CD4-positive, alpha-beta T cell treated with Interleukin-4 for 4 hours (primary cell): ENCODE measurements around the gene AUTS2.
"Not testable (repeated sequence)": the region's sequence is repeated elsewhere in the genome, so short reads cannot be mapped to it uniquely, and the experiment has no call there.

ENCODE experiments used
- DNase-seq: peaks from one replicate; pipeline ENCODE4 v3.0.0-alpha.2; 2020

The AUTS2 gene

GRCh38 chr7:70578131-70578530 lies 979.9 kb downstream of the AUTS2 start:
- no peak for DNase-seq

DNA sequence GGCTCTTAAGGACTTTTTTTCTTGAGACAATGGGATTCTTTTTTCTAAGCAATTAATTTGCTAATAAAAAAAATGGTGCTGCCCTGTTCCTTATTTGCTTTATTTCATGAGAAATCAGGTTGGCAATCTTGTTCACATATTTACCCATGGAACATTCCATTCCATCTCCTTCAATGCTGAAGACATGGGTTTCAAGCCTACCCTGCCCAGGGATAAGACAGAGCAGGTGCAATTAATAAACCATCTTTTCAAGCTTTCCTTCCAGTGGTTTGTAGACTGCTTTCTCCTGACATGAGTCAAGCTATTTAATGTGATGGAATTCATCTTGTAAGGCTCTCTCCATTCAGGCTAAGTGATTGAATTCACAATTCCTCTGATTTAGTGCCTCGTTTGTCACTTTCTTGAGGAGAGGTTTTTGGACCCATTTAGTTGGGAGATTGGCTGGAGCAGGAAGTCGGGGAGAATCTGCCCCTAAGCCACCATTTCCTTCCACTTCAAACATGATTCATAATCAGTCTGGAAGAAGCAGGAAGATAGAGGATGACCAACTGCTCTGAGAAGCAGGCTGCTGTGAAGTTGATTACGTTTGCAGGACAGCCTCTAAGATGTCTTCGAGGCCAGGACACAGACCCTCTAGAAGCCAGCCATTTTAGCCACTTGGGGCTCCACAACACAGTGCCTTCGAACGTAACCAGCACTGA lies 981.3 kb downstream of the AUTS2 start:
- DNase-seq = no peak

- no peak for DNase-seq
These were observed 981.9 kb downstream of the AUTS2 start for GRCh38 chr7:70580161-70580560.

DNA sequence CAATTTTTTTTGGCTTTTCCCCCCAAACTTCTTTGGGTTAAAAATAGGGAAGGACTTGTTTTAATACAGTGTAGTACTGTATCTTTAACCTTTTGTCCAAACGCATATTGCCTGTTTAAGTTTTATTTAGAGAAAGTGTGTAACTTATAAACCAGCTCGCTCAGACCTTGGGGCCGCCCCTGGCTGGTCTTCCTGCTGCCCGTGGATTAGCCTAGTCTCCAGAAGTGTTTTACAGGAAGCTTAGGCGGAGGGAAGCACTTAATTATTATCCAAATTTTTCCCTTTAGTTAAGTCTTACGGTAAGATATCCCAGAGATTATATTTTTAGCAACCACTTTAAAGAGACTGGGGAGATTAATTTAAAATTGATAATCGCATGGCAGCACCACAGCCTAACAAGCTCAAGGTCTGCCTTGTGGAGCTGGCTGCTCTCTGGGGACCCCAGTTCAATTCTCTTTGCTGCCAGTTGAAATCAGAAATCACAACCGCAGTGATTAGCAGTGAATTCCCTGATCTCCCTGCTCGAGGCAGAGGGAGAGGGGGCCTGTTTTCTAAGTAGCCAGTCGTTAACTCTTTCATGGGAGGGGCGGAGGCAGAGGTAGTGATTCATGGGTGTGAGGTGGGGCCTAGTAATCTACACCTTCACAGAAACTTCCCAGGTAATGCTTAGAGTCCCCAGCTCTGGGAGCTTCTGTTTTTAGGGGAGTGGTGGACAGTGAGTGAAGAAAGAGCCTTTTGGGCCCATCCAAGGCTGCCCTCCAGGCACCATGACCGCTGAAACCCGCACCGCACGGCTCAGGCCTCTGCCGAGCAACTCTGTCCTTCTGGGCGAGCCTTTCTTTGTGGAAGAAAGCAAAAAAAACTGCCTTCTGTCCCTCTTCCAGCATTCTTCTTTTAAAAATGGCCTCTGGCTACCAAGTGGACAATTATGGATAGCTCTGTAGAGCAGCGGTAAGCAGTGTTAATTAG lies 984.9 kb downstream of the AUTS2 start:
- no peak for DNase-seq

GRCh38 chr7:70583965-70584883 lies 985.9 kb downstream of the AUTS2 start:
- no peak for DNase-seq

- no peak for DNase-seq
These were observed 986.8 kb downstream of the AUTS2 start for GRCh38 chr7:70585071-70585470.

DNA sequence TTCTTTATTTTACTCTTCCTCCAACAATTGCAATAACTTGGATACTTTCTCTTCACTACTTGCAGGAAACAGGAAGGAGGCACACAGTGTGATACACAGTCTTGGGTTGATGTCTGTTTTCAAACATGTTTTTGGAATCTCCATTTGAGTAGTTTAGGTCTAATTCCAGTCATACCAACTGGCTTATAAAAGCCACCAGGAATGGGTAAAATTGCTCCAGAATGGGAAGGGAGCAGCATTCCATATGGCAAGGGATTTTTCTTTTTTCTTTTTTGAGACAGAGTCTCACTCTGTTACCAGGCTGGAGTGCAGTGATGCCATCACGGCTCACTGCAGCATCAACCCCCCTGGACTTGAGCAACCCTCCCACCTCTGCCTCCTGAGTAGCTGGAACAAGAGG lies 988.5 kb downstream of the AUTS2 start:
- DNase-seq = no peak

GRCh38 chr7:70587739-70588138 lies 989.5 kb downstream of the AUTS2 start:
- no peak for DNase-seq

DNA sequence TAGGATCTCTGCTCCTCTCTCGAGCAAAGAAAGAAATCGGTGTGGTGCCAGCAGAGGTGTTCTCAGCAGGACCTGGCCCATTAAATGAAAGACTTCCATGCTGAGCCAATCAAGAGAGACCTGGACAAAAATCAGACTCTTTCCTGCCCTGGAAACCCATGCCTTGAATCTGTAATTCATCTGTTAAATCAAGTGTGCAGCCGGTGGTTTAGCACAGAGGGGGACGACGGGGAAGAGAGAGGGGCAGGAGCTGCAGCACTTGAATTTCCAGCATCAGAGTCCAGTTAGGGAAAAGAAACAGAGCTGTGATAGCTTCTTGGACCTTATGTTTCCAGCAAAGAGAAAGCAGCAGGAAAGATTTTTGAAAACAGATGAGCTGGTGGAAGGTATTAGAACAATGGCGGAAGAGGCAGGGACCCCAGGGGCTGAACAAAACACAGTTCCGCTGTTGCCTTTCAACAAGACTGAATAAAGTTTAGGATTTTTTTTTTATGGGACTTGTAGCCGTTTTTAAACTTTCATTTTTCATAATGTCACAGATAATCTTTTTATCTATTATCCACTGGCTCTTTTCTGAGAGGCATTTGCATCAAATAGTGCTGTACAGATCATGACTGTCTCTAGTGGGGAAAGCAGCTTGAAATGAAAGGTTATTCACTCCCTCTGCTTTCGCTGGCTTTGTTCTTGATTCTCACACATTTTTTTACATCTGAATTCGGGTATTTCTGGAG lies 990.1 kb downstream of the AUTS2 start:
- no peak for DNase-seq

GRCh38 chr7:70589010-70589409 lies 990.7 kb downstream of the AUTS2 start:
- no peak for DNase-seq

GRCh38 chr7:70589590-70589989 lies 991.3 kb downstream of the AUTS2 start:
- DNase-seq = no peak

DNA sequence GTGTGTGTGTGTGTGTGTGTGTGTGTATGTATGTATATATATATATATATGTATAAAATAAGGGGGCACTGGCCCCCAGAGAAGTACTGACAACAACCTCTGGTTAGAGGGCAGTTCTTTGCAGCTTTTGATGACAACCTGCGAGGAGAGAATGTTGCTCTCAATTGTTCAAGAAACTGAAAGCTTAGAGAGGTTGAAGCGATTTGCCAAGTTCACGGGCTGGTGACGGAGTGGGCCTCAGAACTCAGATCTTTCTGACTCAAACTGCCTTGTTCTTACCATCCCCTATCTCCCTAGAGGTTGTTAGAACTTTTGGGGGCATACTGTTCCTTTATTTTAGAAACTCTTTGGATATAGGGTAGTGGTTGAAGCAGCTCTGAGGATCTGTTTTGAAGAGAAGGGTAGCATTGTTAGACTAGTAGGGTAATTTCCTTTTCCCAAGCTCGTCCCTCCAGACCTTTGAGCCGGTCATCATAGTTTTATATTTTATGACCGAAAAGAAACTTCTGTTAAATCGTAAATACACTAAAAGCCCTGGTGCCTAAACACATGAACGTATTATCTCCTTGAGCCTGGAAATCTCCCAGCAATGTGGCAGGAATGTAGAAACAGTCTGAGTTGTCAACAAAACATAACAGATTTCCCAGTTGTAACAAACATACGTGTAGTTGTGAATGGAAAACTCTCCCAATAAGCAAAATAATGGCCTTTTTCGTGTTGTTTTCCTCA lies 992.0 kb downstream of the AUTS2 start:
- DNase-seq = no peak

GRCh38 chr7:70591643-70592042 lies 993.4 kb downstream of the AUTS2 start:
- no peak for DNase-seq

- no peak for DNase-seq
These were observed 993.9 kb downstream of the AUTS2 start for GRCh38 chr7:70592171-70592570.

DNA sequence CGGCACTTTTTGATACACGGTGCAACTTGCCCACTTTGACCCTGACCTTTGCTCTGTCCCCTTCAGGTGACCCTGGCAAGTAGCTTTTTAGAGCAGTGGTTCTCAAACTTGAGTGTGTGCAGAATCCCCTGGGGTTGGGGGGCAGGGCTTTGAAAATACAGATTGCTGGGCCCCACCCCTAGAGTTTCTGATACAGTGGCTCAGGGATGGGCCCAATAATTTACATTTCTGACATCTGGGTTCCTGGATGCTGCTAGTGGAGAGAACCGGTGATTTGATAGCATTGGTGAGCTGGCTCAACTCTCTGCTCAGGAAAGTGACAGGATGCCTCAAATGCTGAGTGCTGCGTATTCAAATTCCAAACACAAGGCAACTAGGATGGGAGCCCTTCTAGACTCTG lies 995.9 kb downstream of the AUTS2 start:
- DNase-seq = no peak

DNA sequence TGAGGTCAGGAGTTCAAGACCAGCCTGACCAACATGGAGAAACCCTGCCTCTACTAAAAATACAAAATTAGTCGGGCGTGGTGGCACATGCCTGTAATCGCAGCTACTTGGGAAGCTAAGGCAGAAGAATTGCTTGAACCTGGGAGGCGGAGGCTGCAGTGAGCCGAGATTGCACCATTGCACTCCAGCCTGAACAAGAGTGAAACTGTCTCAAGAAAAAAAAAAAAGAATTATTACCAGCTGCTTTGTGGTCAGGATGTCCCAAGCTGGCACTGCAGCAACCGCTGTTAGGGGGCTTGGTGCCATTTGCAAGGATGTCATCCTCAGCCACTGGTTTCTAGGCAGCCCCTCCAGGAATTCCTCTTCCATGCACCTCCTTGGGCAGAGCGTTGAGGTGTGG lies 996.6 kb downstream of the AUTS2 start:
- not testable (repeated sequence) for DNase-seq

DNA sequence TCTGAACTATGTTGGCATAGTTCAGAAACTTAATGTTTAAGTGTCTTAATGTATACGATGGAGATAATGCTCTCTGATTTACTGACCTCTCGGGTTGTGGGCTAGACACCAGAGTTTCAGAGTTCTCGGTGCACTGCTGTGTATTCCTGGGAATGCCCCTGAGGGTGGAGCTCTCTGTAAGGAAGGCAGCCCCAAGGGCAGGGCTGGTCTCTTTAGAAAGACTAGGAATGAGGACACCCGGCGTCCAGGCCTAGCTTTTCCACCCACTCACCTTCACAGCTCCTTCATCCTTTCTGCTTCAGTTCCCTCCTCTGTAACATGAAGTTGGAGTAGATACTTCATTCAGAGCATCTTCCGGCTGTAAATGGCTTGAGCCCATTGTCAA lies 997.1 kb downstream of the AUTS2 start:
- DNase-seq = no peak

GRCh38 chr7:70595755-70596597 lies 997.7 kb downstream of the AUTS2 start:
- DNase-seq = no peak

DNA sequence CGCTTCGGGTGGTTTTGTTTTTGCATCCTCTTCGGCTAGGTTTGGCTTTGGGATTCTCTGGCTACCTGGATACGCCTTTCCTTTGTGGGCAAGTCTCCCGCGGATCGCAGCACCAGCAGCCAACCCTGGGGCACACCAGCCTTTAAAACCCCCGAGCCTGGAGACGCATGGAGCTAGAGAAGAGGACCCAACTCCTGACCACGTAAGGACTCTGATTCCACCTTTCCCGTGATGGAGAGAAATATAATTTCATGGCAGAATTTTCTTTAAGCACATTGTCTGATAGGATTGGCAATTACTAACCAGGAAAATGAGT lies 998.3 kb downstream of the AUTS2 start:
- DNase-seq = no peak

DNA sequence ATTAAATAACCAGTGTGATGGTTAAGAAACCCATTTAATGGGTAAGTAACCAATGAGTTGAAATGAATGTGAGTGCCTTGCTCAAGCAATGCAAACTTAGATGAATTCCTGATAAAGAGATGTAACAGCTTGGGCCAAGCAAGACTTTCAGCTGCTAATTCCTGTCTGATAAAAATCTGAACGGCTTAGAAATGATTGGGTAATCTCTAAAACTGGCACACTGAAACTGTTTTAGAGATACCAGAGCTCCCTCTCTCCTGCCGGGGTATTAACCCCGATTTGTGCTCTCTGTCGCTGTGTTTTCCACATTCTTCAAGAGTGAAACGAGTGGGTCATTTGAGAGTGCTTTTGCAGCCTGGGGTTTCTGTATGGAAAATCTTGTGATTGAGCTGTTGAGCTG lies 998.8 kb downstream of the AUTS2 start:
- DNase-seq = no peak

- no peak for DNase-seq
These were observed 1000.7 kb downstream of the AUTS2 start for GRCh38 chr7:70598976-70599375.
